Colonic mucosa (tissue), 4 donors: ENCODE results near the gene NDUFS2. TPM values are rescaled to one million over a fixed set of nuclear protein-coding genes. Genes with fewer than 3 reads are reported as not detected.

ENCODE experiments used
- DNase-seq: peaks from one replicate; pipeline ENCODE4 v3.0.0-alpha.2; 2020
- H3K27ac ChIP-seq: fragments of 200-600 bp; one replicate; pipeline ENCODE4 v1.8.0; 2021
- H3K27me3 ChIP-seq: fragments of 200-600 bp; one replicate; pipeline ENCODE4 v1.8.0; 2021
- H3K36me3 ChIP-seq: fragments of 200-600 bp; one replicate; pipeline ENCODE4 v1.8.0; 2021
- H3K4me1 ChIP-seq: fragments of 200-600 bp; one replicate; pipeline ENCODE4 v1.8.0; 2021; ENCODE audit warnings: mild to moderate bottlenecking
- H3K4me3 ChIP-seq: fragments of 200-600 bp; one replicate; pipeline ENCODE4 v1.8.0; 2021
- H3K9ac ChIP-seq, 2 donors: one replicate each; pipeline ENCODE4 v1.7.0; 2013; ENCODE audit warnings: control low read depth in 2 of 2, low read depth in 2 of 2, low read length in 2 of 2
- H3K9me3 ChIP-seq: fragments of 200-600 bp; one replicate; pipeline ENCODE4 v1.8.0; 2021
- intact Hi-C: fragments of 100-400 bp; cut with DNase I; formaldehyde crosslinking; loops from one replicate; pipeline ENCODE4 v1.14.1; 2022
- total RNA-seq, 2 donors: library from RNA; stranded (reverse); fragmentation: NEBNext Ultra II Directional in 1 of 2; extraction: Animal tissue kit (Norgen Biotek cat#: 25700) in 1 of 2; gene quantifications; one replicate each; pipeline ENCODE4 v1.2.1, GENCODE V29; 2021
- TF ChIP-seq, protein P1 (sequence below): fragments of 200-600 bp; IDR thresholded peaks from one replicate; pipeline ENCODE4 v1.8.0; 2022; ENCODE audit warnings: antibody characterized with exemption, mild to moderate bottlenecking
- donor health status: healthy.
- donor health status: DM: no; HTN: no; CAD: no.
- donor health status: DM: no; HTN: no; CAD: no.

NDUFS2 gene
- total RNA-seq, 2 donors from 2014 or later = 167 to 169 TPM

DNA sequence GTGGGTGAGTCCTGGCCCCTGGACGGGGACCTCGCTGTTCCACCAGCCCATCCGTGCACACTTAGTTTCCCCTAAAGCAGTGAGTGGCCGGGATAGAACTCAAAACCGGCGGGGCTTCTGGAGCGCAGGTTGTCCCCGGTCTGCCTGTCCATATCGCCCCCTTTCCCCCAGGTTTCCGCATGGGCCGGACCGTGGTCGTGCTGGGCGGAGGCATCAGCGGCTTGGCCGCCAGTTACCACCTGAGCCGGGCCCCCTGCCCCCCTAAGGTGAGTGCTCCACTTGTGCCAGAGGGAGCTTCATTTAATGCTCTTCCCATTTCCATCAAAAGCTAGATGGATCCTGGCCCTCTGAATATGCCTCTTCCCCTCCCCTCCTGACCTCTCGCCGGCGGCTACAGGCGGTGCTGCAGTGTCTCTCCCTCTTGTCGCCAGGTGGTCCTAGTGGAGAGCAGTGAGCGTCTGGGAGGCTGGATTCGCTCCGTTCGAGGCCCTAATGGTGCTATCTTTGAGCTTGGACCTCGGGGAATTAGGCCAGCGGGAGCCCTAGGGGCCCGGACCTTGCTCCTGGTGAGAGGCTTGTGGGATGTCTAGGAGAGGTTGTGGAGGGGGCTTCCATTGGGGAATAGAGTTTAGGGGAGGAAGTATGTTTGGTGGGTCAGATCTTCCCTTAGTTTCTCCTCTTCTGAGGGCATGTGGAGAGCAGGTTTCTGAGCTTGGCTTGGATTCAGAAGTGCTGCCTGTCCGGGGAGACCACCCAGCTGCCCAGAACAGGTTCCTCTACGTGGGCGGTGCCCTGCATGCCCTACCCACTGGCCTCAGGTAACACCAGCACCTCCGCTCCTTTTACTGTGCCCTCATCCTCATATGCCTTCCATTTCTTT lies 35.3 kb upstream of the NDUFS2 start:
- H3K36me3 ChIP-seq = peaks cover 13% of the 10 kb centered on the region
- no peaks in the 10 kb centered on the region for H3K9me3 ChIP-seq
- peak overlapping the region; percentile 84 for H3K4me3 ChIP-seq
- intact Hi-C loops = no loop called here
- DNase-seq = peak; percentile 43
- peaks cover 10% of the 10 kb centered on the region for H3K4me1 ChIP-seq
- peak overlapping the region; percentile 88 to 93 for H3K9ac ChIP-seq
- peak overlapping the region; percentile 89 for H3K27ac ChIP-seq
- TF ChIP-seq, protein P1, sequence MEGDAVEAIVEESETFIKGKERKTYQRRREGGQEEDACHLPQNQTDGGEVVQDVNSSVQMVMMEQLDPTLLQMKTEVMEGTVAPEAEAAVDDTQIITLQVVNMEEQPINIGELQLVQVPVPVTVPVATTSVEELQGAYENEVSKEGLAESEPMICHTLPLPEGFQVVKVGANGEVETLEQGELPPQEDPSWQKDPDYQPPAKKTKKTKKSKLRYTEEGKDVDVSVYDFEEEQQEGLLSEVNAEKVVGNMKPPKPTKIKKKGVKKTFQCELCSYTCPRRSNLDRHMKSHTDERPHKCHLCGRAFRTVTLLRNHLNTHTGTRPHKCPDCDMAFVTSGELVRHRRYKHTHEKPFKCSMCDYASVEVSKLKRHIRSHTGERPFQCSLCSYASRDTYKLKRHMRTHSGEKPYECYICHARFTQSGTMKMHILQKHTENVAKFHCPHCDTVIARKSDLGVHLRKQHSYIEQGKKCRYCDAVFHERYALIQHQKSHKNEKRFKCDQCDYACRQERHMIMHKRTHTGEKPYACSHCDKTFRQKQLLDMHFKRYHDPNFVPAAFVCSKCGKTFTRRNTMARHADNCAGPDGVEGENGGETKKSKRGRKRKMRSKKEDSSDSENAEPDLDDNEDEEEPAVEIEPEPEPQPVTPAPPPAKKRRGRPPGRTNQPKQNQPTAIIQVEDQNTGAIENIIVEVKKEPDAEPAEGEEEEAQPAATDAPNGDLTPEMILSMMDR = no peak
- no peaks in the 10 kb centered on the region for H3K27me3 ChIP-seq

DNA sequence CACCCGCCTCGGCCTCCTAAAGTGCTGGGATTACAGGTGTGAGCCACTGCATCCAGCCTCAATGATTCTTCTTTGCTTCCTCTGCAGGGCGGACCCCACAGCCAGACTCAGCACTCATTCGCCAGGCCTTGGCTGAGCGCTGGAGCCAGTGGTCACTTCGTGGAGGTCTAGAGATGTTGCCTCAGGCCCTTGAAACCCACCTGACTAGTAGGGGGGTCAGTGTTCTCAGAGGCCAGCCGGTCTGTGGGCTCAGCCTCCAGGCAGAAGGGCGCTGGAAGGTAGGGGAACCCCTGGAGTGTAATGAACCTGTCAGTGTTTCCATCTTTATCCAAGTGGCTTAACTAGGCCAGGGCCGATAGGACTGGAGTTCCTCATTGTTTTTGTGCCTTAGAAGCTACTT lies 33.3 kb upstream of the NDUFS2 start:
- Histone ChIP-seq H3K4me1 (peaks cover 10% of the 10 kb centered on the region), H3K27me3 (no peaks in the 10 kb centered on the region), H3K27ac (no peak overlapping the region), H3K9ac (peak overlapping the region in 1 of 2 donors; percentile 6), H3K4me3 (no peak overlapping the region), H3K36me3 (peaks cover 19% of the 10 kb centered on the region), H3K9me3 (no peaks in the 10 kb centered on the region)
- TF ChIP-seq, protein P1 = no peak
- no peak for DNase-seq
- intact Hi-C loops = no loop called here

DNA sequence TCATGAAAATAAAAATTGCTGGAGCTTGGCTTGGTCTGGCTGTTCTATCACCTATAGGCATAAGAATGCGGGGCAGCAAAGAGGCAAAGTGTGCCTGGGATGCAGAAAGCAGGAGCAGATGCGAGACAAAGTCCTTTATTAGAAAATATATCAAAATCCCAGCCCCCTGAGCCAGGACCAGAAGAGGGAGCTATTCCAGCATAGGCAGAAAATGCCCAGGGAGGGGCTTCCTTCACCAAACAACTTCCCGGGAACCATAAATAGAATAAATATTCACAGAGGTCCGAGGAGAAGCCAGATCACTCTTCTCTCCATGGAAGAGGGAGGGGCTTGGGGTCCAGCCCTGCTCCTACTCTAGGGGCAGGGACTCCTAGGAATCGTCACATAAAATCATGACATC lies 31.0 kb upstream of the NDUFS2 start:
- peaks cover 19% of the 10 kb centered on the region for H3K36me3 ChIP-seq

DNA sequence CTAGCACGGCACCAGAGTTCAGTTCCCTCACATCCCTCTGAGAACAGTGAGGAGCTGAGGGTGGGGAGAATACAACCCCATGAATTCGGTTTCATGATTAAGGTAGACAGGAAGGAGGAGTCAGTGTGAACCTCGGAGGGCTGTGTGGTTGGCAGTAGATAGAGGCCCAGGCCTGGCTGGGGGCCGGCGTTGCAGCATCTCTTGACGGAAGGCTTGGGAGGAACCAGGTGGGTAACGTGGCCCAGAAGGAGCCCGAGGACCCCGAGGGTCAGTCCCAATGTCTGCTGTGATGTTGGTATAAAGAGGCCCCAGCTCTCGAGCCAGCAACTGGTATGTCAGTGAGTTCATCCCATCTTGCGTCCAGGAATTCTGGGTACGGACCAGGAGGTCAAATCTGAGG lies 30.5 kb upstream of the NDUFS2 start:
- peaks cover 19% of the 10 kb centered on the region for H3K36me3 ChIP-seq

More for the DNA sequence above, 31.0 kb upstream of the NDUFS2 start:
- DNase-seq = no peak
- Histone ChIP-seq H3K27ac (no peak overlapping the region), H3K9ac (no peak overlapping the region), H3K9me3 (no peaks in the 10 kb centered on the region), H3K4me1 (peaks cover 6% of the 10 kb centered on the region), H3K4me3 (no peak overlapping the region), H3K27me3 (no peaks in the 10 kb centered on the region)
- TF ChIP-seq, protein P1 = no peak
- intact Hi-C loops = no loop called here

DNA sequence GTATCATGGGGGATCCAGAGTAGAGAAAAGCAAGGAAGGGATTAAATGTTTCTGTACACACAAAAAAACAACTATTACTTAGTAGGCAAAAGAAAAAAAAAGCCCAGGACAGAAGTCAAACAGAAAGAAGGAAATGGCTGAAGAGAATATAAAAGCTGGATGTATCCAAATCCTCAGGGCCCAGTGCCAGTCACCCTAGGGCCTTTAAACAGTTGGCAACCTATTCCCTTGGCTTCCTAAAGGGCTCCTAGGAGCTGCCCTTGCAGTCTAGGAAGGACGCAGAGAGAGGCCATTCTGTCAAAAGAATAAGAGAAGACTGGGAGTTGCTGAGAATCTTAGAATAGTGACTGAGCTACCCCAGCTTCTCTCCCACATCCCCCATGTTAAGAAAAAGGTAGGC lies 29.8 kb upstream of the NDUFS2 start:
- Histone ChIP-seq H3K4me3 (no peak overlapping the region), H3K4me1 (peaks cover 4% of the 10 kb centered on the region), H3K27me3 (no peaks in the 10 kb centered on the region), H3K27ac (no peak overlapping the region), H3K9ac (no peak overlapping the region), H3K36me3 (peaks cover 19% of the 10 kb centered on the region), H3K9me3 (no peaks in the 10 kb centered on the region)
- TF ChIP-seq, protein P1 = no peak
- intact Hi-C loops = no loop called here
- DNase-seq = no peak

More for the DNA sequence above, 30.5 kb upstream of the NDUFS2 start:
- H3K9me3 ChIP-seq = no peaks in the 10 kb centered on the region
- no peaks in the 10 kb centered on the region for H3K27me3 ChIP-seq
- TF ChIP-seq, protein P1 = no peak
- DNase-seq = no peak
- H3K27ac ChIP-seq = no peak overlapping the region
- peaks cover 9% of the 10 kb centered on the region for H3K4me1 ChIP-seq
- intact Hi-C loops = no loop called here
- no peak overlapping the region for H3K9ac ChIP-seq
- H3K4me3 ChIP-seq = no peak overlapping the region
